ENCODE data around the gene PRKCB. TPM values are rescaled to one million over a fixed set of nuclear protein-coding genes. Genes with fewer than 3 reads are reported as not detected.

Gene PRKCB
- total and polyA plus RNA-seq, 2 of the 8 experiments (the other 6 are each of a cell fraction or from before 2014, with no cell fraction given), result 7.1 to 12.1 TPM

GRCh38 chr16:23788685-23789084 lies 47.1 kb upstream of the PRKCB start:
- DNase-seq (ENCODE audit: low read depth in 1 of 2, low spot score in 2 of 2), result no peak
- H3K9me3 ChIP-seq (ENCODE audit: insufficient read depth in 2 of 2, low read depth in 1 of 2, low read length in 1 of 2), result no peaks in the 10 kb centered on the region
- H3K36me3 ChIP-seq (ENCODE audit: control insufficient read depth in 2 of 4, insufficient read depth in 4 of 4, low read length in 3 of 4), result no peaks in the 10 kb centered on the region
- H3K9ac ChIP-seq (replicated peaks in 1 of 4; ENCODE audit: extremely low read depth in 1 of 4, low read depth in 3 of 4, low read length in 3 of 4), result no peak overlapping the region
- H2AFZ ChIP-seq (ENCODE audit: low read length), result no peak overlapping the region
- no peaks in the 10 kb centered on the region for H3K27me3 ChIP-seq (replicated peaks in 1 of 4; ENCODE audit: control insufficient read depth in 3 of 4, extremely low read depth in 1 of 4, insufficient read depth in 3 of 4, low read length in 3 of 4)
- no peak overlapping the region for H4K5ac ChIP-seq (ENCODE audit: insufficient read length, low read depth, low read length)
- no peaks in the 10 kb centered on the region for H4K20me1 ChIP-seq (replicated peaks in 1 of 2; ENCODE audit: control insufficient read depth in 1 of 2, insufficient read depth in 2 of 2, low read length in 2 of 2)
- H3K4me3 ChIP-seq (ENCODE audit: extremely low read depth in 1 of 4, insufficient read depth in 2 of 4, low read depth in 3 of 4, low read length in 4 of 4), result no peak overlapping the region
- H4K91ac ChIP-seq (replicated peaks; ENCODE audit: insufficient read length, low read length), result no peak overlapping the region
- H3K23me2 ChIP-seq (ENCODE audit: low read depth, low read length), result no peaks in the 10 kb centered on the region
- H3K4me2 ChIP-seq (ENCODE audit: insufficient read depth in 1 of 2, low read depth in 2 of 2, low read length in 2 of 2), result no peak overlapping the region
- H3K23ac ChIP-seq (ENCODE audit: insufficient read length), result no peak overlapping the region
- H3K14ac ChIP-seq (ENCODE audit: insufficient read length), result no peak overlapping the region
- H2BK20ac ChIP-seq (ENCODE audit: low read length), result peak overlapping the region; percentile 13
- no peak overlapping the region for H3K4ac ChIP-seq (replicated peaks; ENCODE audit: insufficient read length, low read depth, low read length)
- H2BK5ac ChIP-seq (ENCODE audit: low read depth, low read length), result no peak overlapping the region
- no peak overlapping the region for H4K8ac ChIP-seq (ENCODE audit: extremely low read depth, insufficient read depth, low read length)
- H3K79me2 ChIP-seq (ENCODE audit: control insufficient read depth in 1 of 2, insufficient read depth in 2 of 2, low read length in 2 of 2), result no peaks in the 10 kb centered on the region
- ChIA-PET POLR2A (ENCODE audit: partially characterized antibody) (no interaction called here), CTCF (ENCODE audit: partially characterized antibody) (interaction anchor here (0.8 to 2.5 kb wide), 4 partner anchors 12 to 248 kb away, joined by 3 to 13 read pairs (median 4); no protein-coding TSS in a partner anchor)
- peak overlapping the region; percentile 52 for H2BK120ac ChIP-seq (replicated peaks; ENCODE audit: low read depth, low read length)
- H3K4me1 ChIP-seq (replicated peaks in 1 of 4; ENCODE audit: control insufficient read depth in 3 of 4, insufficient read depth in 4 of 4, low read length in 3 of 4), result peaks cover 3 to 31% (median 13%) of the 10 kb centered on the region in 4 experiments; a peak in 5 of 7 replicates
- no peak overlapping the region for H3K27ac ChIP-seq (ENCODE audit: low read depth, low read length)
- H2BK15ac ChIP-seq (ENCODE audit: low read length), result peak overlapping the region; percentile 47; the same call in 1 of the 2 replicates
- H3K56ac ChIP-seq (replicated peaks; ENCODE audit: insufficient read length, low read depth, low read length), result no peak overlapping the region
- H2BK12ac ChIP-seq (ENCODE audit: low read depth, low read length), result no peak overlapping the region
- H2AK5ac ChIP-seq (ENCODE audit: low read depth, low read length), result no peak overlapping the region; the same call in 1 of the 2 replicates
- no peak for FAIRE-seq
- WGBS, 2 experiments (ENCODE audit: extremely low coverage in 1 of 2, insufficient coverage in 1 of 2, insufficient read length in 1 of 2, insufficient replicate concordance in 2 of 2, low coverage in 1 of 2, low lambda C conversion rate in 2 of 2, missing lambda C conversion rate in 1 of 2), result 94% methylated on average over 3 of the region's 3 CpGs; no CpG with 5 or more reads in 1 of the 2 experiments
- no peak overlapping the region for H3K18ac ChIP-seq (ENCODE audit: extremely low read depth, low read length)
- H3K79me1 ChIP-seq (ENCODE audit: low read depth, low read length), result no peaks in the 10 kb centered on the region
- TF ChIP-seq PHF8 (conservative IDR thresholded peaks at IDR 0.05; ENCODE audit: low read depth, low read length) (no peak), TEAD4 (IDR thresholded peaks at IDR 0.05; ENCODE audit: low read depth, low read length) (no peak), SP4 (IDR thresholded peaks at IDR 0.05; ENCODE audit: low read length) (no peak), CHD2 (IDR thresholded peaks at IDR 0.05; ENCODE audit: low read length) (no peak), SRF (IDR thresholded peaks at IDR 0.05; ENCODE audit: low read depth, low read length) (no peak), EP300 (IDR thresholded peaks at IDR 0.05; ENCODE audit: borderline replicate concordance in 1 of 2, low read depth in 2 of 2, low read length in 2 of 2) (no peak), E2F6 (IDR thresholded peaks at IDR 0.05) (no peak), SUZ12 (IDR thresholded peaks at IDR 0.05; ENCODE audit: low read length) (no peak), CBX5 (IDR thresholded peaks at IDR 0.05; ENCODE audit: low read depth, low read length) (no peak), GABPA (IDR thresholded peaks at IDR 0.05; ENCODE audit: borderline replicate concordance, insufficient read depth, low read length) (no peak), POLR2A (IDR thresholded peaks at IDR 0.05; ENCODE audit: control extremely low read depth in 1 of 2, low read depth in 2 of 2, low read length in 2 of 2) (no peak), SAP30 (IDR thresholded peaks at IDR 0.05; ENCODE audit: insufficient read depth, insufficient replicate concordance, low read length) (no peak), TAF1 (IDR thresholded peaks at IDR 0.05; ENCODE audit: low read depth, low read length) (no peak)
